ENCODE results near the gene PHACTR1. TPM values are rescaled to one million over a fixed set of nuclear protein-coding genes. Genes with fewer than 3 reads are reported as not detected.

PHACTR1 gene
- total and polyA plus RNA-seq, 9 of the 15 experiments (the other 6 are each of a cell fraction or from before 2014, with no cell fraction given) = 11.5 to 32.6 (median 22.0) TPM

DNA sequence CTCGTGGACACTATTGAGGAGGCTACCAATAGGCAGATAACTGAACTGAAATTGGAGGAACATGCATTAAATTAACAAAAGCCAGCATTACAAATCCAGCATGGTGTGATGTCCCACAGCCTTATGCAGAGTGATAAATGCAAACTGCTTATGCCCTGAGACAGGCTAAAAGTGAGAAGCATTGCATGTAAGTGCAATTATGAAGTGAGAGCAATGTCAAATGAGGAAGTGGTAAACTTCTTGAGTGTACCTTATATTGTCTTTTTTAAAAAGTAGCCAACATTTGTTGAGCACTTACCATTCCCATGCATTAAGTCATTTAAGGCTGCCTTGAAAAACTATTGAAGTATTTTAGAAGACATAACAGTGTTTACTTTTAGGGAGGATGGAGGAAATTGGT, 399.6 kb downstream of the PHACTR1 start:
- CTCF ChIA-PET (ENCODE audit: low intra/inter-chr PET ratio) = no interaction called here
- H3K79me2 ChIP-seq (ENCODE audit: control insufficient read depth, insufficient read depth, low read length) = no peaks in the 10 kb centered on the region
- H3K9me1 ChIP-seq (ENCODE audit: control insufficient read depth, insufficient read depth, low read length) = no peaks in the 10 kb centered on the region
- POLR2A ChIA-PET = no interaction called here
- no peak overlapping the region for H3K4me3 ChIP-seq
- H3K9ac ChIP-seq (ENCODE audit: insufficient read depth in 1 of 2, low read depth in 2 of 2, low read length in 2 of 2) = no peak overlapping the region
- H3K36me3 ChIP-seq (ENCODE audit: control insufficient read depth, insufficient read depth, low read length) = no peaks in the 10 kb centered on the region
- in situ Hi-C loops (cut with MboI) = no loop called here
- ATAC-seq (no peak), FAIRE-seq (no peak), DNase-seq (ENCODE audit: extremely low read depth in 1 of 4, low spot score in 3 of 4) (no peak)
- no peaks in the 10 kb centered on the region for H3K4me1 ChIP-seq (replicated peaks in 1 of 2; ENCODE audit: control insufficient read depth in 2 of 2, insufficient read depth in 2 of 2, low read length in 2 of 2)
- peaks cover 8 to 18% of the 10 kb centered on the region in 2 experiments; a peak in 4 of 5 replicates for H3K27me3 ChIP-seq (ENCODE audit: control insufficient read depth in 2 of 2, insufficient read depth in 2 of 2, low read length in 2 of 2)
- H4K20me1 ChIP-seq (replicated peaks; ENCODE audit: control insufficient read depth, insufficient read depth, low read length) = no peaks in the 10 kb centered on the region; the same call in 1 of the 2 replicates
- no TSS peak for BruUV-seq (replicated peaks)
- H3K27ac ChIP-seq (ENCODE audit: extremely low read depth, low read depth, low read length) = no peak overlapping the region
- H3K9me3 ChIP-seq (replicated peaks; ENCODE audit: control insufficient read depth, insufficient read depth, low read depth, low read length) = no peaks in the 10 kb centered on the region
- 5% methylated on average over 1 of the region's 1 CpG for WGBS (ENCODE audit: insufficient coverage, low coverage, missing lambda C conversion rate)
- TF ChIP-seq RAD21 (CRISPR knock-in tag; conservative IDR thresholded peaks at IDR 0.05 in 1 of 2, IDR thresholded peaks at IDR 0.05 in 1 of 2) (no peak), EZH2 (IDR thresholded peaks at IDR 0.05; ENCODE audit: borderline replicate concordance, low read depth, low read length) (no peak), PYGO2 (tag; IDR thresholded peaks at IDR 0.05) (no peak), POLR2H (tag; IDR thresholded peaks at IDR 0.05; ENCODE audit: low read depth) (no peak), ELF1 (tag; IDR thresholded peaks at IDR 0.05) (no peak), BHLHE40 (IDR thresholded peaks at IDR 0.05; ENCODE audit: low read length) (no peak), SPI1 (IDR thresholded peaks at IDR 0.05; ENCODE audit: borderline replicate concordance, low read depth, low read length) (peak; percentile 70)
- TF ChIP-seq, protein P1, sequence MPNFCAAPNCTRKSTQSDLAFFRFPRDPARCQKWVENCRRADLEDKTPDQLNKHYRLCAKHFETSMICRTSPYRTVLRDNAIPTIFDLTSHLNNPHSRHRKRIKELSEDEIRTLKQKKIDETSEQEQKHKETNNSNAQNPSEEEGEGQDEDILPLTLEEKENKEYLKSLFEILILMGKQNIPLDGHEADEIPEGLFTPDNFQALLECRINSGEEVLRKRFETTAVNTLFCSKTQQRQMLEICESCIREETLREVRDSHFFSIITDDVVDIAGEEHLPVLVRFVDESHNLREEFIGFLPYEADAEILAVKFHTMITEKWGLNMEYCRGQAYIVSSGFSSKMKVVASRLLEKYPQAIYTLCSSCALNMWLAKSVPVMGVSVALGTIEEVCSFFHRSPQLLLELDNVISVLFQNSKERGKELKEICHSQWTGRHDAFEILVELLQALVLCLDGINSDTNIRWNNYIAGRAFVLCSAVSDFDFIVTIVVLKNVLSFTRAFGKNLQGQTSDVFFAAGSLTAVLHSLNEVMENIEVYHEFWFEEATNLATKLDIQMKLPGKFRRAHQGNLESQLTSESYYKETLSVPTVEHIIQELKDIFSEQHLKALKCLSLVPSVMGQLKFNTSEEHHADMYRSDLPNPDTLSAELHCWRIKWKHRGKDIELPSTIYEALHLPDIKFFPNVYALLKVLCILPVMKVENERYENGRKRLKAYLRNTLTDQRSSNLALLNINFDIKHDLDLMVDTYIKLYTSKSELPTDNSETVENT (CRISPR knock-in tag; IDR thresholded peaks at IDR 0.05) = no peak
- TF ChIP-seq, protein P2, sequence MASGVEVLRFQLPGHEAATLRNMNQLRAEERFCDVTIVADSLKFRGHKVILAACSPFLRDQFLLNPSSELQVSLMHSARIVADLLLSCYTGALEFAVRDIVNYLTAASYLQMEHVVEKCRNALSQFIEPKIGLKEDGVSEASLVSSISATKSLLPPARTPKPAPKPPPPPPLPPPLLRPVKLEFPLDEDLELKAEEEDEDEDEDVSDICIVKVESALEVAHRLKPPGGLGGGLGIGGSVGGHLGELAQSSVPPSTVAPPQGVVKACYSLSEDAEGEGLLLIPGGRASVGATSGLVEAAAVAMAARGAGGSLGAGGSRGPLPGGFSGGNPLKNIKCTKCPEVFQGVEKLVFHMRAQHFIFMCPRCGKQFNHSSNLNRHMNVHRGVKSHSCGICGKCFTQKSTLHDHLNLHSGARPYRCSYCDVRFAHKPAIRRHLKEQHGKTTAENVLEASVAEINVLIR (CRISPR knock-in tag; IDR thresholded peaks at IDR 0.05) = no peak
- no peak overlapping the region for H3K4me2 ChIP-seq (ENCODE audit: insufficient read depth, low read length)
- no peak overlapping the region for H2AFZ ChIP-seq (ENCODE audit: low read depth, low read length)
- intact Hi-C loops (cut with micrococcal nuclease) = no loop called here
